ENCODE results near the gene N4BP3.

N4BP3 gene

DNA sequence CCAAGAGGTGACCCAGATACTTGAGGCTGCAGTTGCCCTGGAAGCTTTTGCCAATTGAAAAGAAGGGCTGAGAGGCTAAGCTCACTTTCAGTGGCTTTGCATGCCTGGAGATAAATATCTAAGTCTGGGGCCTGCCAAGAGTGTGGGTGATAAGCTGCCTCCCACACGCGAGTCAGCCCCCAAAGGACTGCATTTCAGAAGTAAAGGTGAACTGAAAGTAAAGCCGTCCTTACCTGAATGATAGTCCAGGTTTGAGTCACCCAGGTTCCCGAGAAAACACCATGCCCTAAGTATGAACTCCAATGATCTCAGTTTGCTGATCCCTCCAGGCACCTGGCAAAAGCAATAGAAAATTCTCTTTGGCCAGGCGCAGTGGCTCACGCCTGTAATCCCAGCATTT, 22.5 kb upstream of the N4BP3 start:
- Histone ChIP-seq H3K27me3 (replicated peaks; ENCODE audit: control insufficient read depth, insufficient read depth, low read length) (no peaks in the 10 kb centered on the region), H3K4me3 (replicated peaks; ENCODE audit: low read depth, low read length) (no peak overlapping the region), H3K36me3 (ENCODE audit: control insufficient read depth, insufficient read depth, low read length) (no peaks in the 10 kb centered on the region)
- no peak for DNase-seq (ENCODE audit: extremely low read depth, insufficient read length)
- TF ChIP-seq, protein P1, sequence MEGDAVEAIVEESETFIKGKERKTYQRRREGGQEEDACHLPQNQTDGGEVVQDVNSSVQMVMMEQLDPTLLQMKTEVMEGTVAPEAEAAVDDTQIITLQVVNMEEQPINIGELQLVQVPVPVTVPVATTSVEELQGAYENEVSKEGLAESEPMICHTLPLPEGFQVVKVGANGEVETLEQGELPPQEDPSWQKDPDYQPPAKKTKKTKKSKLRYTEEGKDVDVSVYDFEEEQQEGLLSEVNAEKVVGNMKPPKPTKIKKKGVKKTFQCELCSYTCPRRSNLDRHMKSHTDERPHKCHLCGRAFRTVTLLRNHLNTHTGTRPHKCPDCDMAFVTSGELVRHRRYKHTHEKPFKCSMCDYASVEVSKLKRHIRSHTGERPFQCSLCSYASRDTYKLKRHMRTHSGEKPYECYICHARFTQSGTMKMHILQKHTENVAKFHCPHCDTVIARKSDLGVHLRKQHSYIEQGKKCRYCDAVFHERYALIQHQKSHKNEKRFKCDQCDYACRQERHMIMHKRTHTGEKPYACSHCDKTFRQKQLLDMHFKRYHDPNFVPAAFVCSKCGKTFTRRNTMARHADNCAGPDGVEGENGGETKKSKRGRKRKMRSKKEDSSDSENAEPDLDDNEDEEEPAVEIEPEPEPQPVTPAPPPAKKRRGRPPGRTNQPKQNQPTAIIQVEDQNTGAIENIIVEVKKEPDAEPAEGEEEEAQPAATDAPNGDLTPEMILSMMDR (IDR thresholded peaks at IDR 0.05; ENCODE audit: insufficient read depth, low read length, poor library complexity, severe bottlenecking): no peak

DNA sequence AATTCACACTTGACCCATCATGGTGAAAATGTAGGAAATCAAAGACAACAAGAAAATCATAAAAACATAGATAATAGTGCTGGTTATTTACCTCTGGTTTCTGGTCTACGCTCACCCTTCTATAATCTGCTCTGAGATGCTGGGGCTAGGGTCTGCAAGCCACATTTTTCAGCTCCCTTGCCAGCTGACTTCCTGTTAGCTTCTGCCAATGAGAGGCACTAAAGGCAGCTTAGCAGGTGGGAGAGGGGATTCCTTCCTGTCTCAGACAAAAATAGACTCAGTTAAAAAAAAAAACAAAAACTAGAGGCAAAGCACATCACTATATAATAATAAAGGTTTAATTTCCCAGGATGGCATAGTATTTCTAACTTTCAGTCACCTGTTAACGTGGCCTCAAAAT, 20.2 kb upstream of the N4BP3 start:
- TF ChIP-seq, protein P1 (IDR thresholded peaks at IDR 0.05; ENCODE audit: insufficient read depth, low read length, poor library complexity, severe bottlenecking): no peak
- Histone ChIP-seq H3K27me3 (replicated peaks; ENCODE audit: control insufficient read depth, insufficient read depth, low read length) (no peaks in the 10 kb centered on the region), H3K4me3 (replicated peaks; ENCODE audit: low read depth, low read length) (no peak overlapping the region), H3K36me3 (ENCODE audit: control insufficient read depth, insufficient read depth, low read length) (no peaks in the 10 kb centered on the region)
- DNase-seq (ENCODE audit: extremely low read depth, insufficient read length): no peak

DNA sequence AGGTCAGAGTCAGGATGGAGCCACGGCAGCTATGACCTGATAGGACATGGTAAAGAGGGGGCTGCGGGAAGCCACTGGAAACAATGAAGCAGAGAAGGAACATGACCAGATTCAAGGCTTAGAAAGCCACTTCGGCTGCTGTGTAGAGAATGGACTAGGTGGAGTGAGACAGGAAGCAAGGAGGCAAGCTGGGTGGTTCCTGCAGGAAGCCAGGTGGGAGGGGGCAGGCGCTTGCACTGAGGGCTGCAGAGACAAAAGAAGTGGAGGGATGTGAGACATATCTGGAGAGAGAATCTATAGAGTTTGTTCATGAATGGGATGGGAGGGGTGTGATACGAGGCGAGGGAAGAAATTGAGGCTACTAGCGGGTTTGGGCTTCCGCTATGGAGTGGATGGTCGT, 19.0 kb upstream of the N4BP3 start:
- no peak overlapping the region for H3K4me3 ChIP-seq (replicated peaks; ENCODE audit: low read depth, low read length)
- H3K36me3 ChIP-seq (ENCODE audit: control insufficient read depth, insufficient read depth, low read length): no peaks in the 10 kb centered on the region
- TF ChIP-seq, protein P1 (IDR thresholded peaks at IDR 0.05; ENCODE audit: insufficient read depth, low read length, poor library complexity, severe bottlenecking): no peak
- no peaks in the 10 kb centered on the region for H3K27me3 ChIP-seq (replicated peaks; ENCODE audit: control insufficient read depth, insufficient read depth, low read length)
- DNase-seq (ENCODE audit: extremely low read depth, insufficient read length): no peak

DNA sequence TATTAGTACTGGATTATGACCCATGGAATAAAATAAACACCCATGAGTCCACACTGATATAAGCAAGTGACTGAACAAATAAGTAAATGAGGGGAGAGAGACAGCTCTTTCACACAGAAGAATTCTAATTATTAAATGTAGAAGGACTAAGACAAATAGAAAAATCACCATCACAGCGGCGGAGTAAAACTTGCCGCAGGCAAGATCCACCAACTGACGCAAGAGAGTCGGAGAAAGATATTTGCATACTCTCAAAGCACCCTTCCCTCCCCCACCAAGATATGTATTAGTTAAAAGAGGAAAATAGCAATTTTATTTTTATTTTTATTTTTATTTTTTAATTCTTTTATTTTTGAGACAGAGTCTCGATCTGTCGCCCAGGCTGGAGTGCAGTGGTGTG, 14.6 kb upstream of the N4BP3 start:
- no peak overlapping the region for H3K4me3 ChIP-seq (replicated peaks; ENCODE audit: low read depth, low read length)
- H3K27me3 ChIP-seq (replicated peaks; ENCODE audit: control insufficient read depth, insufficient read depth, low read length): no peaks in the 10 kb centered on the region
- TF ChIP-seq, protein P1 (IDR thresholded peaks at IDR 0.05; ENCODE audit: insufficient read depth, low read length, poor library complexity, severe bottlenecking): no peak
- no peaks in the 10 kb centered on the region for H3K36me3 ChIP-seq (ENCODE audit: control insufficient read depth, insufficient read depth, low read length)
- no peak for DNase-seq (ENCODE audit: extremely low read depth, insufficient read length)

DNA sequence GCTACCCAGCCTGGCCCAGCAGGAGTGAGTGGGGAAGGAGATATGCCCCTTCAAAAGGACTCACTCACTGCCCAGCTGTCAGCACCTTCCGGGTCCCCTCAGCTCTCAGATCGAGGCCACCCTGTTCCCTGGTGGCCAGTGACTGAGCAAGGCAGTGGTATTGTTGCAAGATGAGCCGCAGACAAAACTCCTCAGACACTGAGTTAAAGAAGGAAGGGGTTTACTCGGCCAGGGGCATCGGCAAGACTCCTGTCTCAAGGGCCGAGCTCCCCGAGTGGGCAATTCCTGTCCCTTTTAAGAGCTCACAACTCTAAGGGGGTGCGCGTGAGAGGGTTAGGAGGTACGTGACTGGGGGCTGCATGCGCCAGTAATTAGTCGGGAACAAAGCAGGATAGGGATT, 9.7 kb upstream of the N4BP3 start:
- Histone ChIP-seq H3K36me3 (ENCODE audit: control insufficient read depth, insufficient read depth, low read length) (no peaks in the 10 kb centered on the region), H3K27me3 (replicated peaks; ENCODE audit: control insufficient read depth, insufficient read depth, low read length) (no peaks in the 10 kb centered on the region)
- TF ChIP-seq, protein P1 (IDR thresholded peaks at IDR 0.05; ENCODE audit: insufficient read depth, low read length, poor library complexity, severe bottlenecking): no peak

DNA sequence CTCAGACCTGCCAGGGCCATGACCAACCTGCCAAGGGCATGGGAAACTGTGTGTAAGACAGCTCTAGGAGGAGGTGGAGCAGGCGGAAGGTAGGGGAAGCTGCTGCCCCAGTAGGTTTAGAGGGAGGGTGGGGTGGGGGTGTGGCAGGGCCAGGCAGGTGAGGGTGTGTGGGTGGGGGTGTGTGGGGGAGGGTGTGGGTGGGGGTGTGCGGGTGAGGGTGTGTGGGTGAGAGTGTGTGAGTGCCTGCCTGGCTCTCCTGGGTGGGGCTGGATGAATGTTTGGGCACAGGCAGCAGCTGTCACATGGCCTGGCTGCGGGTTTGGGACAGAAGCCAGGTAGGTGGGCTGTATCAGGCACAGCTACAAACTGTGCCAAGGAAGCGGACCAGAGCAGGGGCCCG, 8.8 kb upstream of the N4BP3 start:
- TF ChIP-seq, protein P1 (IDR thresholded peaks at IDR 0.05; ENCODE audit: insufficient read depth, low read length, poor library complexity, severe bottlenecking): no peak
- no peak overlapping the region for H3K4me3 ChIP-seq (replicated peaks; ENCODE audit: low read depth, low read length)
- no peak for DNase-seq (ENCODE audit: extremely low read depth, insufficient read length)
- H3K27me3 ChIP-seq (replicated peaks; ENCODE audit: control insufficient read depth, insufficient read depth, low read length): no peaks in the 10 kb centered on the region
- no peaks in the 10 kb centered on the region for H3K36me3 ChIP-seq (ENCODE audit: control insufficient read depth, insufficient read depth, low read length)

More for the DNA sequence above, 9.7 kb upstream of the N4BP3 start:
- H3K4me3 ChIP-seq (replicated peaks; ENCODE audit: low read depth, low read length): no peak overlapping the region
- no peak for DNase-seq (ENCODE audit: extremely low read depth, insufficient read length)

Data from GM06990 (cell line).